SH-SY5Y (cell line): ENCODE data around the gene TIGD3.

ENCODE experiments used
- GATA2 ChIP-seq: IDR thresholded peaks from 2 replicates; pipeline ENCODE4 v1.6.1; 2011; ENCODE audit warnings: mild to moderate bottlenecking, low read depth, low read length
- GATA3 ChIP-seq: IDR thresholded peaks from 2 replicates; pipeline ENCODE4 v1.6.1; 2011; ENCODE audit warnings: low read depth, mild to moderate bottlenecking, low read length, moderate library complexity

TIGD3 gene

GRCh38 chr11:65354265-65355012 lies at the start of gene TIGD3:
TSS of gene TIGD3 (plus strand) at chr11:65354751. CDS start at chr11:65355809, 1,058 bp downstream.
- TF ChIP-seq GATA3 (no peak), GATA2 (no peak)

DNA sequence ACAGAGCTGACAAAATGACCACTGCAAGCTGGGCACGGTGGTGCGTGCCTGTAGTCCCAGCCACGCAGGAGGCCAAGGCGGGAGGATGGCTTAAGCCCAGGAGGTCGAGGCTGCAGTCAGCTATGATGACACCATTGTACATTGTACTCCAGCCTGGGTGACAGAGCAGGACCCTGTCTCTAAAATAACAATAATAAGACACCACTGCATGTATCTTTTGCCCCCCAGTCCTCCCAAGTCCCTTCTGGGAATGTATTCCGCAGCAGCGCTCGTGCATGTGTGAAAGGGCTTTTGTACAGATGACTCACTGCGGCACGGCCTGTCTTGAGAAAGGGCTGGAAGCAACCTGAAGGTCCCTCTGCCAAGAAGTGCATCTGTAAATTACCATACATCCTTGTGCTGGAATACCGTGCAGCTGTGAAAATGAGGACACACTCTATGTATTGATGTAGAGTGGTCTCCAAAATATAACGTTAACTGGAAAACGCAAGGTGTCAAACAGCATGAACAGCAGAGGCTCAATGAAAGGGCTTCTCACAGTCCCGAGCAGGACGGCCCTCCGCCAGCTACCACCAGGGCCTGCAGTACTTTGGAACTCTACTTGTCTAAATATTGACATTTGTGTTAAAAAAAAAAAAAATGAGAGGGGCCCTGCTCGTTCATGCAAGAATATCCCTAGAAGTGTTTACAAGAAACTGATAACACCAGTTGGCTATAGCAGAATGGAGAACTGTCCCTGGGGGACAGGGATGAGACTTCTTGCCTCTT lies 48.9 kb upstream of the TIGD3 start:
- TF ChIP-seq GATA3 (no peak), GATA2 (no peak)

DNA sequence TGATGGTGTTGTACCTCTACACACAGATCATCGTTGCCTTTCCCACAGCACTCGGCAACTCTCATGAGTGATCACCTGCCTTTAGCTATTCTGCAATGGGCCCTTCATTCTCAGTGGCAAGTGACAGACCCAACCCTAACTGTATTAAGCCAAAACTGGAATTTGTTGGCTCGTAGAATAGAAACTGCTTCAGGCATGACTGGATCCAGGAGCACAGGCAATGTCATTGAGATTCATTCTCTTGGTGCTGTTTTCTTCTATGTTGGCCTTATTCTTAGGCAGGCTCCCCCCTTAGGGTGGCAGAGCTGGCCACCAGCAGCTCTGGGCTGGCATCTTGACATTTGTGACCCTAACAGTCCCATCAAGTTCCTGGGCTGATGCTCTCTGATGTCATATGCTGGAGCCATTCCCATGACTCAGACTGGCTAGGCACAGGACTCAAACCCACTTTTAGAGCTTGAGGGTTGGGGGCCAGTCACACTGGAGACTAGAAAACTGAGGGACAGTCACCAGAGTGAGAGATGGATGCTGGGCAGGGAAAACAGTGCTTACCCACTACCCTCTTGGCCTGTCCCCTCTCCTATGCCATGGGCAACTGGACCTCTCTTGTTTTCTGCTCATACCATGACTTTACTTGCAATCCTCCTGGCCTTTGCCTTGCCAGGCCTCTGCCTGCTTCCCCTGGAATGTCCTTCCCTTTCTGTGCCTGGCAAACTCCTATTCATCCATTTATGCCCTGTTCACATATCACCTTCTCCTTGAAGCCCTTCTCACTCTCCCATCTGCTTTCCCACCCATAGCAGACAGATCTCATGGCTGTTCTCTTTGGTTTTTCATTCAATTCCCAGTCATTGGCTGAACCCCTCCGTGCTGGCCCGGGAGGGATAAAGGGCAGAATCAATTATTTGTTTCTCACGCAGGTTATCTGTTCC lies 47.0 kb upstream of the TIGD3 start:
- TF ChIP-seq GATA3 (no peak), GATA2 (no peak)

DNA sequence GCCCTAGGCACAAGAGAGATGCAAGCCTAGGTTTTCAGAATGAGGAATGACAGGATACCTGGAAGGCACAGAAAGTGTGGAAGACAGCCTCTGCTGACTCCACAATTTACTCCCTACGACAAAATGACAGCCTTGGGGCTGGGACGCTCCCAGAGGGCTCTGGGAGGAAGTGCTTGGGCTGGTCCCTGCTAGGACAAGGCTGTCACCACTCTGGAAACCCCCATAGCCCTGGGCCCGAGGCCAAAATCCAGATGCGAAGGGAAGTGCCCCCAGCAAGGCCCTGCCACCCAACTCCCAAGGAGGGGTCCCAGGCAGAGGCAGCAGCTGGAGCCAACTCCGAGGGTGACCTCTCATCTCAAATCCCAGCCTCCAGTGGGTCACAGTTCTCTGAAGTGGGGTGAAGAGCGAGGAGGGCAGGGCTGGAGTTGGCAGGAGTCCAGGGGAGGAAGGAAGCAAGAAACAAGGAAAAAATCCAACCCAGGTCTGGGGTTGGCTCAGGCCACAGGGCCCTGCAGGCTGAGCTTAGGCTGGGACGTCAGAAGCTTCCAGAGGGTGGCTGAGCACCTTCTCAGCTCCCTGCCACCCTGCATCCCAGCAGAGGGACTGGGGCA lies 46.2 kb upstream of the TIGD3 start:
- no peak for TF ChIP-seq GATA2
- TF ChIP-seq GATA3: no peak

DNA sequence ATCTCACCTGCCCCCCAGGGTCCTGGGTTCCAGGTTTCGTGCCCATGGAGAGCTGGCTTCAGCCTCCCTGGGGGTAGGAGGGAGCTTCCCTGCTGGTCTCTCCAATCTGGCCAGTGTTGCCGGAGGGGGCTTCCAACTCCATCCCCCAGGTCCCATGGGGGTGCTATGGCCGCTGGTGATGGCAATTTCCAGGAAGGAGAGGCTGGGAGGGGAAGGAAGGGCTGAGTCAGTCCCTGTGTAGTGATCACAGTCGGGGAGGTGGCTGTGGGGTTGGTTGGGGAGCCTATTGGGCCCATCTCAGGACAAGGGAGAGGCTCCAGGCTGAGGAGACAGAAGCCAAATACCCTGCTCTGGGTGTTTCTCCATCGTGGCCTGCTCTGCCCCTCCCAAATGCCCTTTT lies 45.5 kb upstream of the TIGD3 start:
- TF ChIP-seq GATA3 (no peak), GATA2 (no peak)

DNA sequence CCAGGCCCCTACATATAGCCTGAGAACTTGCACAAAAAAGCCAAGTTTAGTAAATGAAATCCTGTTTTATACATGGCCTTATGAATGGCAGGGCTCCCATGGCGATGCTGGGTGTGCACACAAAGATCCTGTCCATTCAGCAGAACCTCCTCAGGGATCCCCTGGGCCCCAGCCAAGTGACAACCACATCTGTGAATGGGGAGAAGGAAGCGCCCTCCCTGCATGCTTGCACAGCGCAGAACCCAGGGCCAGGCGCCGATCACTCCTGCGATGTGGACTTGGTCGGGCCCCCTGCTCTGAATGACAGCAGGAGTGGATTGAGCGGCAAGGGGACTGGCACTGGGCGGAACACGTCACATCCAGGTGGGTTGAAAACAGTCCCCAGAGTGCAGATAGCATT lies 44.3 kb upstream of the TIGD3 start:
- no peak for TF ChIP-seq GATA2
- no peak for TF ChIP-seq GATA3

GRCh38 chr11:65310736-65311135 lies 43.8 kb upstream of the TIGD3 start:
- TF ChIP-seq GATA2 (no peak), GATA3 (no peak)

DNA sequence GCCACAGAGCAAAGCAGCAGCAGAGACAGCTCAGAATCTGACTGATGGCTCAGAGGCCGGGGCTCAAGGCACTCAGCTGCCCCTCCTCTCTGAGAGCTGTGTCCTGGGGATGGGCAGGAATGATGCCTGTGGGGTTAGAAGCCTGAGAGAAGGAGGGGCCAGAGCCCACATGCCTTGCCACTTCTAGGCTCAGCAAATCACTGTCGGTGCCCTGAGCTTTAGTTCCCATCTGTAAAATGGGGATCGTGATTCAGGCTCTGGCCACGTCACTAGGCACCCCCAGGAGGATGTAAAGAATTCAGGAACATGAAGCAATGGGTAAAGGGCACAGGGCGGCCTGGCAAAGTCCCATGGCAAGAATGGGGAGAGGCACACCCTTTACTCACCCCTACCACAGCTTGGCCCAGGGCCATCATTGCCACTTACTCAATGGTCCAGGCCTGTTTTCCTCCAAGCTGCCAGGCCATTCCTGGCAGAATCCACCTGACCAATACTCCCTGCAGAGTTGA lies 43.3 kb upstream of the TIGD3 start:
- TF ChIP-seq GATA3 (no peak), GATA2 (no peak)

DNA sequence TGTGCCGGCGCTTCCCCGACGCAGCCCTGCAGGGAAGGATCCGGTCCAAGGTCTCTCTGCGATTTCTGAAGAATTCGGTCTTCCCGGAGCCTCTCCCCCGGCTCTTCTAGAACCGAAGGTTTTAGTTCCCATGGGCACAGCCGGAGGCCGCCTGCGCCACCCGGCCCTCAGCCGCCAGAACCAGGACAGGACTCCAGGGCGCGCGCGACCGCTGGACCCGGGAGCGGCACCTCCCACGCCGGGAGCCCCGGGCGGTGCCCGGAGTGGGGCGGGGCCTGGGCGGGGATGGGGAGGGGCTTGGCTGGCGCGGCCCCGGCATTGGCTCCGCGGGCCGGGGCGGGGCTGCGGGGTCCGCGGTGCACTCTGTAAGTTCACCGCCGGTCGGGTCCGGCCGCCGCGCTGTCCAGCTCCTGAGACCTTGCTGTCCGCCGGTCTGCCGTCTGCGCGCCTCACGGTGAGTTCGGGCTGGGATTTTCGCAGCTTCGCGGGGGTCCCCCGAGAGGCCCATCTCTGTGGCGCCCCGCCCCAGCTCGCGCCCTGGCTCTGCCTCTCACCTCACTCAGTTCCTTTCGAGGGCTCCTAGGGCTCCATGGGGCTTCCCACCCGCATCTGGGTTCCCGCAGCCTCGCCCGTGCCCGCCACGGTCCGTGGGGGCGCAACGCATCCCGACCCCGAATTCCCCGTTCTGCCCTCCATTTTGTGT lies 39.9 kb upstream of the TIGD3 start, which contains the start of gene CDC42EP2:
CDC42EP2 (plus strand) TSS at position 366 of the 703 bp plus-strand sequence. CDS start 6,033 bp downstream, outside the sequence.
- TF ChIP-seq GATA2 (no peak), GATA3 (no peak)

GRCh38 chr11:65315204-65315865 lies 39.2 kb upstream of the TIGD3 start:
- TF ChIP-seq GATA3: no peak
- TF ChIP-seq GATA2: no peak

- TF ChIP-seq GATA2 (no peak), GATA3 (no peak)
These were observed 38.7 kb upstream of the TIGD3 start for GRCh38 chr11:65315866-65316226.
